HS-27A (cell line): ENCODE measurements around the gene MRPS27.

ENCODE experiments used
- DNase-seq: peaks from one replicate; pipeline ENCODE4 v3.0.0-alpha.2; 2012; ENCODE audit warnings: low read depth, missing footprints

Gene MRPS27

DNA sequence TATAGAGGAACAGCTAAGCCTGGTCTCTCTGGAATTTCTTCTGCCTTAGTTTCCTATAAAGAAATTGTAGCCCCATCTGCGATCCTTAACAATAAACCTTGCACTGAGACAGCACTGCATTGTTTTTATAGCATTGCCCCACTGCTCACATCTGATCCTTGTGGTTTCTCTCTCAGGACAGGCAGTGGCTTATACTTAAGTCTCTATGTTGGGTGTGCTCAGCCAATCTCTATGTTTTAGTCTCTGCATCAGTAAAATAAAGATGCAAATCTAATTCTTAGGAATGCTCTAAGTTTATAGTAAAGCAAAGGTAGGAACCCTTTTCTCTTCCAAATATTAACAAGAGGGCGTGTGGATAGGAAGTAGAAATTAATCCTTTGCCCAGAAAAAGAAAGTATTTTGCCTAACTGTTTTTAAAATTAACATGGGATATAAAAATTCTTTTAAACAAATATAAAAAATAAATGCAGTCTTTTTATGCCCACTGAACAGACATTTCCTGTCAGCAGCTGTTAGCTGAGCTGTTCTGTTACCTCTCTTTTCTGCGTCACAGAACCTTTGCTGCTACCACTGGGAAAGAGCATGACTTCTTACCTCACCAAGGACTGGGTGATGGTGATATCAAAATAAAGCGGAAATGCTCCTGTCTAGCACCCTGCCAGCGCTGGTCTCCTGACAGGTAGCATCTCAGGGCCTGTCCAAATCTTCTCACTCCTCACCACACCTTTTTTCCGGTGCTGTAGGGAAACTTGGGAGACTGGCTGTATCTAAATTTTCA is 29.5 kb downstream of the MRPS27 start:
- no peak for DNase-seq

- no peak for DNase-seq
Observed at GRCh38 chr5:72288924-72289323, 31.1 kb downstream of the MRPS27 start.

DNA sequence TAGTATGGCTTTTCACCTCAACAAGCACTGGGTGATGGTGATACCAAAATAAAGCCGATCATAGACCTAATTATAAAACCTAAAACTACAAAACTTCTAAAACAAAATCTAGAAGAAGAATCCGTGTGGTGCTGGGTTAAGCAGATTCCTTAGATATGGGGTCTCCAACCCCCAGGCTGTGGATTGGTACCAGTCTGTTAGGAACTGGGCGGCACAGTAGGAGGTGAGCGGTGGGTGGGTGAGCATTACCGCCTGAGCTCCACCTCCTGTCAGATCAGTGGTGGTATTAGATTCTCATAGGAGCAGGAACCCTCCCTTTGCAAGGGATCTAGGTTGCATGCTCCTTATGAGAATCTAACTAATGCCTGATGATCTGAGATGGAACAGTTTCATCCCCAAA is 33.2 kb downstream of the MRPS27 start:
- DNase-seq = no peak

- no peak for DNase-seq
Observed at GRCh38 chr5:72285424-72285821, 34.6 kb downstream of the MRPS27 start.

DNA sequence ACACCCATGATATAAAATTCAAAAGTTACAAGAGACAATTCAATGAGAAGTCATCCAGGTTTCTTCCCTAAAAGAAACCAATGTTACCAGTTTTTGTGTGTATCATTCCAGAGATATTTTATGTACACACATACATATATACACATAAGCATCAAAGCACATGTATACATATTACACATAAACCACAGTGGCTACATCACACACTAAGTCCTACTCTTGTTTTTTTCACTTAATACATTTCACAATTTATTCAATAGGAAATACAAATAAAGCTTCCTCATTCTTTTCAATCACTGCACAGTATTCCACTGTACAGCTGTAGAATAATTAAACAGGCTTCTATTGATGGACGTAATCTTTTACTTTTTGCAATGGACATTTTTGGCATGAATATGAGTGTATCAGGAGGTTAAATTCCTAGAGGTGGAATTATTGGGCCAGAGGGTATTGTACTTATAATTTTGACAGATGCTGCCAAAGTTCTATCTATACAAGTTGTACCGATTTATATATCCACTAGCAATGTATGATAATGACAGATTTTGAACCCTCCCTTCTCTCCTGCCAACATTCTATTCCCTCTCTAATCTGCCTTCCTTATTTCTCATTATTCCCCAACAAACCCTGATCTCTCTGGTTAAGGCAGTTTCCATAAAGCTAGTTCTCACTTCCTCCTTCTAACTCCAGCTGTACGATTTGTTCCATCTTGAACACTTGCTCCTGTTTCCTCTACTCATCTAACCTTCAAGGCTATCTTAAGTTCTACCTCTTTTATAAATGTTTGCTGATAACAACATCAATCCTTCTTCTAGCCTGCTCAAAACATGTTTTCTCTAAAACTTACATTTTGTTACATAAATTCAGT is 35.2 kb downstream of the MRPS27 start:
- DNase-seq = no peak

- no peak for DNase-seq
Observed at GRCh38 chr5:72283358-72283757, 36.7 kb downstream of the MRPS27 start.

- DNase-seq = no peak
Observed at GRCh38 chr5:72282878-72283277, 37.2 kb downstream of the MRPS27 start.

DNA sequence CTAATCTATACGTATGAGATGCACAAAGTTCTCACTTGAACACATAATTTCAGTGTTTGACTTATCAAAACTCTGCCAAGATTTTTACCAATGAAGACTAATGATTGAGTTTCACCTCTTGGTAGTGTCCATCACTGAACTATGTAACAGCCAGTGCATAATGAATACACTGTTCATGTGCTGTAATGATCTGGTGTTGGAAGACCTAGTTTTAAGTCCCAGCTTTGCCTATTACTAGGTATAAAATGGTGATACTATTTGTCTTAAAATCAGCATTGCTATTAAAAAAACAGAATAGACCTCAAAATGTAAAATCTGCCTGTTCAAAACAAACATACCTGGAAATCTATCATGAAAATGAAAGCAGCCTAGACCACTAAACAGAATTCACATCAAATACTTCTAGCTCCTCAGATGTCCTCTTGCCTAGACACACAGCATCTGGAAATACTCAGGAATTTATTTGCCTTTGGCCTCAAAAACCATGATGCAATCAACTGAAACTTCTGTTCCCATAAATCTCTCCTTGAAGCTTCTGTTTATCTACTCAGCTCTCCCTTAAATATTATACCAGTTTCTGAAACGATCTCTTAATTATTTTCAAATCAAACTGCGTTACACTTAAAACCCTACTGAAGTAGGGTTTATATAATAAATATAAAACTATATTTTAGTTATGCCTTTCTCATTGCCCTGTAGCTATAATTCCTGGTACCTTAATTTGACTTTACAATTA is 38.1 kb downstream of the MRPS27 start:
- no peak for DNase-seq

DNA sequence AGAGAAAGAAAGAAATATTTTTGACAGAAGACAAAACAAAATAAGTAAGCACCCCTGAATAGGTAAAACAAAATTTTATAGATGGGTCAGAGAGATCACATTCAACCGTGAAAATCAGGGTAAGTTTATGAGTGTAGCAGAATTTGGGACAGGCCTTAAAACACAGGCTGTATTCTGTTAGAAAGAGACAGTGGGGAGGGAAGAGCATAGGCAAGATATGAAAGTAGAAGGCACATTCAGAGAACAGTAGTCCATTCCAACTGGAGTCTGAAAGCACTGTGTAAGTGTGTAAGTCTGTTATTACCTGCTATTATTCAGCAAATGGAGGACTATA is 38.6 kb downstream of the MRPS27 start:
- no peak for DNase-seq

DNA sequence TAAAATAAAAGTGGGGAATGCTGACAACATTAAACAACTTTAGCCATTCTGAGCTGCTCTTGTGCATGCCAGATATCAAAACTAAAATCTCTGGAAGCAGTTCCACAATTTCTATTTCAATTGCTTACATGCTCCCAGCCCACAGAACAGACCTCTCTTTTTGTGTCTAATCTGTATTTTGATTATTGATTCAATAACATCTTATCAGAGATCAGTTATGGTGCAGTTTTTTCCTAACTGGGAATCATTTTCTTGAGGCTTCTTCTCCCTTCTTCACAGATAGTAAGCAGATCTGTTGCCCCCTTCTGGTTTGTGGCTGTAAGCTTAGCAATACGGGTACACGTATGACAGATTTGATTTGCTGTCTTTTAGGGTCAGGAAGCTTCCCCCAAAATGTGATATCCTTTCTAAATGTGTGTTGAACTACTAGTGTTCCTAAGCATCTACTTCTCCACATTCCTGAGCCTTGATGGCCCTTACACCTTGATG is 39.4 kb downstream of the MRPS27 start:
- DNase-seq = no peak

DNA sequence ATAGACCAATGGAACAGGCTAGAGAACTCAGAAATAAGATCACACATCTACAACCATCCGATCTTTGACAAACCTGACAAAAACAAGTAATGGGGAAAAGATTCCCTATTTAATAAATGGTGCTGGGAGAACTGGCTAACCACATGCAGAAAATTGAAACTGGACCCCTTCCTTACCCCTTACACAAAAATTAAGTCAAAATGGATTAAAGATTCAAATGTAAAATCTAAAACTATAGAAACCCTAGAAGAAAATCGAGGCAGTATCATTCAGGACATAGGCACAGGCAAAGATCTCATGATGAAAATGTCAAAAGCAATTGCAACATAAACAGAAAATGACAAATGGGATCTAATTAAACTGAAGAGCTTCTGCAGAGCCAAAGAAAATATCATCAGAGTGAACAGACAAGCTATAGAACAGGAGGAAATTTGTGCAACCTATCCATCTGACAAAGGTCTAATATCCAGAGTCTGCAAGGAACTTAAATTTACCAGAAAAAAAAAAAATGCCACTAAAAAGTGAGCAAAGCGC is 43.8 kb downstream of the MRPS27 start:
- DNase-seq = no peak

- DNase-seq = no peak
Observed at GRCh38 chr5:72273547-72273946, 46.5 kb downstream of the MRPS27 start.

GRCh38 chr5:72272398-72272797 is 47.6 kb downstream of the MRPS27 start:
- DNase-seq = no peak

DNA sequence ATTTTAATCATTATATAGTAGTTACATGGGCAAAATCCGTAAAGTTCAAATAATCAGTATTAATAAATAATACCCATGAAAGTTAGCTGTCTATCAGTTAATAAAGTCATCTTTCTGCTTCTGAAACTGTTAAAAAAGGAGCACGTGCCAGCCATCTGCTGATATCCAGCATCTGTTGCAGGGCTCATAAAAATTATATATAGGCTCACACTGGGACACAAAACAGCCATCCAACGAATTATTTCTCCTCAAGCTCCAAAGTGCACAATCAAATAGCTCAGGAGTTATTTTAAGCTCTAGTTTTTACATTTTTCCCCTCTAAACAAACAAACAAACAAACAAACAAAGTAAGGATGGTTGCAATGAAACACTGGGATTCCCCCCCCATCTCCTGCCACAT is 48.3 kb downstream of the MRPS27 start:
- DNase-seq = no peak

DNA sequence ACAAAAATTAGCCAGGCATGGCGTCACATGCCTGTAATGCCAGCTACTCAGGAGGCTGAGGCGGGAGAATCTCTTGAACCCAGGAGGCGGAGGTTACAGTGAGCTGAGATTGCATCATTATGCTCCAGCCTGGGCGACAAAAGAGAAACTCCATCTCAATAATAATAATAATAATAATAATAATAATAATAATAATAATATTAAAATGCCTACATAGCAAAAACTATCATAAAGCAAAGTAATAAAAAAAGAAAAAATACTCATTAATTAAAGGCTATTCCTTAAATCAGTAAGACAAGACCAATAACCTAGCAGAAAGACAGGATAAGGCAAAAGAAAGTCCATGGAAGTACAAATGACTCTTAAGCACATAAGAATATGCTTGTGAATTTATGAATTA is 50.0 kb downstream of the MRPS27 start:
- DNase-seq = no peak

- no peak for DNase-seq
Observed at GRCh38 chr5:72269411-72269780, 50.6 kb downstream of the MRPS27 start.

GRCh38 chr5:72268753-72269410 is 51.2 kb downstream of the MRPS27 start:
- no peak for DNase-seq

DNA sequence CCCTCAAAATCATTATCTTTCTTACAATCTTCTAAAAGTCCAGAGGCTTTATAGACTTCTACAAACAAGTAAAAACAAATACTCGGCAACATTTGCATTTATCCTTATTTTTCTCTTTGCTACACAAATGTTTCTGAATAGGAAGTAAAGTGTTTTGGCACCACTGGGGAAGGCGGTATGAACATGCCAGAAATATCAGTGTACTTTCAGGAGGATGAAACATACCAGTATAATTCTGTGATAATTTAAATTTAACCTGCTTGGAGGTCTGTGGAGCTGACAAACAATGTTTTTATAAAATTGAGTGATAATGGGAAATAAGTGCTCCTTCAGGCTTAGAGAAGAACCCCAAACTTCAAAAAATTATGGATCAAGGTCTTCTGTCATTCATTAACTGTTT is 51.8 kb downstream of the MRPS27 start:
- no peak for DNase-seq

DNA sequence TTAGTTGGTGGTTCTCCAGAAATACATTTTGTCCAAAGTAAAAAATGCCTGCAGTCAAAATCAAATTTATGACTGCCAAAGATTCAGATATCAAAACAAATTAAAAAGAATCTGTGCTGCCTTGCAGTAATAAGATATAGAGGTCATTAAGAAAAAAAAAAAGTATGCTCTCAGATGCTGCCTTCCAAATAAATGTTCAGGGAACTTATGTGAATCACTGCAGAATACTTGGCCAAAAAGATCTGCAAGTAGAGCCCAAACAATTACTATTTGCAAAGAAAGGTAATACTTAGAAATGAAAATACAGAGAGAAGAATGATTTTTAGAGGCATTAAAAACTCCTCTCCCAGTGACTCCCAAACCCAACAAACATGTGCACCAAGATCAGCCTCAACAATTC is 52.4 kb downstream of the MRPS27 start:
- no peak for DNase-seq

DNA sequence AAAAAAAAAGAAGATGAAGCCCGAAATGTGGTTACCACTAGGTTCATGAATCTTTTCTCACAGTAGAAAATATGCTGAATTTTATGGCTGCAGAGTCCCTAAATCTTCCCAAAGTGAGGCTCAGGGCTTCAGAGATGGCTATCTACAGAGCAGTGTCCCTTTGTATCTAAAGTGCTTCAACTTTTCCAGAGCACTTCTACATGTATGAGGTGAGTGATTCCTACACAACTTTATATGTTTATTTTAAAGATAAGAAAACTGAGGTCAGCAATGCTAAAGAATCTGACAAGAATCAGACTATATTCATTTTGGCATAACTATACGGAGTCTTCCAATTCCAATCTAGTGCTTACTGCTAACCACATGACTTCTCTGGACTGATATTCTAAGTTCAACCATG is 53.2 kb downstream of the MRPS27 start:
- no peak for DNase-seq

- DNase-seq = no peak
Observed at GRCh38 chr5:72265032-72265877, 54.8 kb downstream of the MRPS27 start.
